WERI-Rb-1 (cell line): ENCODE measurements around the gene ADAM12.

Source experiments
- DNase-seq: peaks from one replicate; pipeline ENCODE4 v3.0.0-alpha.2; 2020
- H3K27ac ChIP-seq: fragments of 250-450 bp; sonication (Bioruptor Pico); 2 replicates; pipeline ENCODE4 v1.5.1; 2020; ENCODE audit warnings: mild to moderate bottlenecking, moderate library complexity
- H3K27me3 ChIP-seq: fragments of 250-450 bp; sonication (Bioruptor Pico); 2 replicates; pipeline ENCODE4 v1.5.1; 2021; ENCODE audit warnings: mild to moderate bottlenecking, low read depth, moderate library complexity; ENCODE audit not compliant: insufficient read depth, severe bottlenecking
- H3K36me3 ChIP-seq: fragments of 250-450 bp; sonication (Bioruptor Pico); 2 replicates; pipeline ENCODE4 v1.5.1; 2020; ENCODE audit warnings: mild to moderate bottlenecking, moderate library complexity
- H3K4me3 ChIP-seq: 2 replicates; pipeline ENCODE4 v1.5.1; 2011; ENCODE audit warnings: low read depth, mild to moderate bottlenecking, control low read depth, low read length
- H3K9me3 ChIP-seq: fragments of 250-450 bp; sonication (Bioruptor Pico); 2 replicates; pipeline ENCODE4 v1.5.1; 2021; ENCODE audit warnings: mild to moderate bottlenecking, moderate library complexity; ENCODE audit not compliant: severe bottlenecking
- CTCF ChIP-seq: IDR thresholded peaks from 2 replicates; pipeline ENCODE4 v1.5.1; 2011; ENCODE audit warnings: low read depth, mild to moderate bottlenecking, control low read depth, inconsistent platforms, low read length

Gene ADAM12

GRCh38 chr10:126398924-126399323 lies 10.6 kb upstream of the ADAM12 start:
- H3K27ac ChIP-seq, result no peak overlapping the region
- no peaks in the 10 kb centered on the region for H3K27me3 ChIP-seq
- DNase-seq, result no peak
- no peaks in the 10 kb centered on the region for H3K9me3 ChIP-seq
- no peaks in the 10 kb centered on the region for H3K36me3 ChIP-seq
- no peak for TF ChIP-seq CTCF
- no peak overlapping the region for H3K4me3 ChIP-seq

- Histone ChIP-seq H3K27me3 (no peaks in the 10 kb centered on the region), H3K9me3 (no peaks in the 10 kb centered on the region), H3K4me3 (no peak overlapping the region), H3K36me3 (no peaks in the 10 kb centered on the region), H3K27ac (no peak overlapping the region)
- TF ChIP-seq CTCF, result no peak
- no peak for DNase-seq
Observed at GRCh38 chr10:126398383-126398743, 10.1 kb upstream of the ADAM12 start.

- no peaks in the 10 kb centered on the region for H3K36me3 ChIP-seq
- no peak for TF ChIP-seq CTCF
- H3K27me3 ChIP-seq, result no peaks in the 10 kb centered on the region
- no peaks in the 10 kb centered on the region for H3K9me3 ChIP-seq
- DNase-seq, result no peak
- no peak overlapping the region for H3K27ac ChIP-seq
- no peak overlapping the region for H3K4me3 ChIP-seq
Observed at GRCh38 chr10:126397640-126398382, 9.5 kb upstream of the ADAM12 start.

GRCh38 chr10:126397156-126397555 lies 8.9 kb upstream of the ADAM12 start:
- no peak for DNase-seq
- no peak for TF ChIP-seq CTCF
- H3K27me3 ChIP-seq, result no peaks in the 10 kb centered on the region
- H3K27ac ChIP-seq, result no peak overlapping the region
- no peaks in the 10 kb centered on the region for H3K36me3 ChIP-seq
- H3K9me3 ChIP-seq, result no peaks in the 10 kb centered on the region
- H3K4me3 ChIP-seq, result no peak overlapping the region

GRCh38 chr10:126394948-126395347 lies 6.7 kb upstream of the ADAM12 start:
- no peak for TF ChIP-seq CTCF
- H3K27me3 ChIP-seq, result no peaks in the 10 kb centered on the region
- no peak for DNase-seq
- H3K4me3 ChIP-seq, result no peak overlapping the region
- H3K36me3 ChIP-seq, result no peaks in the 10 kb centered on the region
- no peak overlapping the region for H3K27ac ChIP-seq
- no peaks in the 10 kb centered on the region for H3K9me3 ChIP-seq

- DNase-seq, result no peak
- H3K36me3 ChIP-seq, result no peaks in the 10 kb centered on the region
- H3K27me3 ChIP-seq, result no peaks in the 10 kb centered on the region
- no peak overlapping the region for H3K4me3 ChIP-seq
- H3K9me3 ChIP-seq, result peaks cover 6% of the 10 kb centered on the region
- H3K27ac ChIP-seq, result no peak overlapping the region
- TF ChIP-seq CTCF, result no peak
Observed at GRCh38 chr10:126393076-126393475, 4.8 kb upstream of the ADAM12 start.
